NCI-H2227 (cell line): ENCODE measurements around the gene ARHGEF16.
A peak's percentile ranks its signal among the peaks of the same experiment; 100 is the strongest.

ENCODE experiments used
- DNase-seq: peaks from one replicate; lab custom pipeline; 2025; ENCODE audit not compliant: unreplicated experiment; lab: John Stamatoyannopoulos, UW

ARHGEF16 gene

GRCh38 chr1:3498986-3499385 is 44.5 kb downstream of the ARHGEF16 start:
- no peak for DNase-seq

DNA sequence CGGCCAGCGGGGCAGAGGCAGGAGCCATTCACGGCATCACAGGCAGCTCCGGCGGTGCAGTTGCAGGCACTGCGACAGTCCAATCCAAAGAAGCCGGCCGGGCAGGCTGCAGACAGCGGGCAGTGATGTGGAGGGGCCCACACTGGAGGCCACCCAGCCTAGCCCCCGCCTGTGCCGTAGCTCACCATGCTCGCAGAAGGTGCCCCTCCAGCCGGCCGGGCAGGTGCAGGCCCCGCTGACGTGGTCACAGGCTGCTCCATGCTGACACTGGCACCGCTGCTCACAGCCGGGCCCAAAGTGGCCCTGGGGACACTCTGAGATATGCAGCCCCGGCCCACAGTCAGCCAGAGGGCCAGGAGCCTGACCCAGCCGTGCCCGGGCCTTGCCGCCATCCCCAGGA is 45.1 kb downstream of the ARHGEF16 start:
- DNase-seq, result no peak

- DNase-seq, result no peak
Measured at GRCh38 chr1:3500265-3500835, 45.9 kb downstream of the ARHGEF16 start.

DNA sequence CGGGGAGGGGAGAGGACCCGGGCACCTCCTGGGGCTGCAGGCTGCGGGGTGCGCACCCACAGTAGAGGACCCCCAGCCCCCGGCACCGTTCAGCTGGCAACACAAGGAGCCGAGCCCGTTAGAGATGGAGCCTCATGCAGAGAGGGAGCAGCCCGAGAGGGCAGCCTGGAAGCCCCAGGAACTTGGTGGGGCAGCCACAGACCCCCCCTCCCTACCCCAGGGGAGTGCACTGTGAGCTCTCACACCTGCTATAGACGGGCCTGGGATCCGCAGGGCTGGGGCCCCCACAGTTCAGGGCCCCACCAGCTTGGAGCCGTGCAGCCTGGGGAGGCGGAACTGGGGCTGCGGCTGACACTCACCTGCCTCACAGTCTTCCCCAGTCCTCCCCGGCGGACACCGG is 47.0 kb downstream of the ARHGEF16 start:
- DNase-seq, result no peak

- peak; percentile 19 for DNase-seq
Measured at GRCh38 chr1:3501856-3502640, 47.6 kb downstream of the ARHGEF16 start.

DNA sequence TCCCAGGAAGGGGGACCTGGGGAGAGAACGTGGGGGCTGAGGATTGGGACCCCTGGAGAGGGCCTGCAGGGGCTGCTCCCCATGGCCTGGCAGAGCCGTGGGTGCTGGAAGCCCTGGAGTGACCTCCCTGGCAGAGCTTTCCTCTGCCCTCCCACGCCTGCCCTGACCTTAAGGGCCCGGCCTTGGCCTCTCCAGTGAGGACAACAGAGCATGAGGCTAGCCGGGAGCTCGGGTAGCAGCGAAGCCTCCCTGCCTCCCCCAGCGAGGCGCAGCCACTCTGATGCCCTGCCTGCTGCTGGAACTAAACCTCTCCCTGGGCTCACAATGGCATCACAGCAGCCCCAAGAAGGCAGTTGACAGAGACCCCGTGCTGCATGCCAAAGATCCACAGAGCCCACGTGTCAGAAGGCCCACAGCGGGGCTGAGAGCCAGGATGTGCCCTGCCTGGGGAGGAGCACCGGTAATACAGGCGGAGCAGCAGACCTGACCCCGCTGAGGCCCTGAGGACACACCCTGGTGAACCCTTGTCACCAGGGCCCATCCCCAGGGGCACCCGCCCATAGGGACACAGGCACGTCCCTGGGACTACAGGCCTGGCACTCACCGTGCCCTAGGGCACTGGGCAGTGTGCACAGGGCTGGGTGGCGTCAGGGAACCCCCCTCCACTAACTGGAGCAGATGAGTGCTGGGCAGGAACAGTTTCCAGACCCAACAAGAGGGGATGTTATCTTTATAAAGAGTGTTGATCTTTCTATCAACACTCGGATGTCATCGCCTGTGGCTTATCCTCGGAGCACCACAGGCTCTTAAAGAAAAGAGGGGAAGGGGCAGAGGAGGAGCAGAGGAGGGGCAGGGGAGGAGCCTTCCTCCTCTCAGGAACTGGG is 48.4 kb downstream of the ARHGEF16 start:
- no peak for DNase-seq

DNA sequence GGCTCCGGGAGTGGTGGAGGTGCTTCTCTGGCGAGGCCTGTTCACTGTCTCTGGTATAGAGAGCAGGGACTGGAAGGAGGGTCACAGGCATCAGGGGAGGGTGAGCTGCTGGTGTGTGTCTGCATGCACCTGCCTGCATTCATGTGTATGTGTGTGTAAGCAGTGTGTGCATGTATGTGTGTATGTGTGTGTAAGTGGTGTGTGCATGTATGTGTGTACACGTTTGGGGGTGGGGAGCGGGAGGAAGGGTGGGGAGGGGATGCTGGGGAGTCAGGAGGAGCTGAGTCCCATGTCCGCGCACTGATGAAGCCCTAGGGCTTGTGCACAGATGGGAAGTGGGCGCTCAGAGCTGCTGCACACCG is 49.0 kb downstream of the ARHGEF16 start:
- DNase-seq, result no peak

- no peak for DNase-seq
Measured at GRCh38 chr1:3504151-3504821, 49.8 kb downstream of the ARHGEF16 start.

GRCh38 chr1:3504822-3505153 is 50.3 kb downstream of the ARHGEF16 start:
- no peak for DNase-seq

GRCh38 chr1:3505161-3505560 is 50.7 kb downstream of the ARHGEF16 start:
- no peak for DNase-seq

- DNase-seq, result no peak
Measured at GRCh38 chr1:3506041-3506440, 51.6 kb downstream of the ARHGEF16 start.

DNA sequence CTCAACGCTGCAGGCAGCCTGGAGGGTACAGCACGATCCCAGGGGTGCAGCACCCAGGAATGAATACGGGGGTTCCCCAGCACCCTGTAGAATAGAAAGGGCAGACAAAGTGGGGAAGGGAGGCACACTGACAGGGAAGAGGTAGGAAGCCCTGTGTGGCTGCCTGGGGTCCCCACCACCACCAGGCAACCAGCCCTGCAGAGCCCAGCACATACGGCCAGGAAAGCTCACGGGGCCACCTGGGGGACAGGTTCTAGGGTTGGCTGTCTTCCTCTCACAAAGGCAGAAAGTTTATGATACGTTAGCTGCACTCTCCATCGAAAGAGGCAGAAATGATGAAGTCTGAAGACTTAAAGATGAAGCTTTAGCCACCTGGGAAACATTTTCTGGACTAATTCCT is 52.5 kb downstream of the ARHGEF16 start:
- no peak for DNase-seq

DNA sequence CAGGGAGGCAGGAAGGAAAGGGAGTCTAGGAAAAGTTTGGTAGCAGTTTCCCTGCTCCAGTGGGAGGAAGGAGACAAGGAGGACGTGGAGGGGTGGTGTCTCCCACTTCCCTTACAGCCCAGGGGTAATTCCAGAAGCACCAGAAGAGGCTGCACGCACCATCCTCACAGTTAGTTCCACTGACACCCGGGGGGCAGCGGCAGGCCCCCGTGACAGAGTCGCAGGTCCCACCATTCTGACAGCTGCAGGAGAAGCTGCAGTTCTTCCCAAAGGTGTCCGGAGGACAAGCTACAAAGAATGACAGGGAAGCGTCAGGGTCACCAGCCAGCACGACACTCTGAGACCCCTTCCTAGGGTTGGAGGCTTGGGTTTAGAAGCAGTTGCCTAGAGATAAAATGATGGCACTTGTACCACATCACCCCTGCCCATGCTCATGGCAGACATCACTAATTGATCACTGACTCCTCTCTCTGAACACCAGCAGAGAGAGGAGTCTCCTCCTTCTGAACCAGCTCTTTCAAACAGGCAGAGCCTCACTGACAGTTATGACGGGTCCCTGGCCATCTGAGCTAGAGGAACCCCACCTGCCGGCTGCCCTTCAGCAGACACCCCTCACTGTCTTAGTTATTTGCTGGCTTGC is 53.3 kb downstream of the ARHGEF16 start:
- DNase-seq, result no peak

- no peak for DNase-seq
Measured at GRCh38 chr1:3508757-3509415, 54.4 kb downstream of the ARHGEF16 start.

DNA sequence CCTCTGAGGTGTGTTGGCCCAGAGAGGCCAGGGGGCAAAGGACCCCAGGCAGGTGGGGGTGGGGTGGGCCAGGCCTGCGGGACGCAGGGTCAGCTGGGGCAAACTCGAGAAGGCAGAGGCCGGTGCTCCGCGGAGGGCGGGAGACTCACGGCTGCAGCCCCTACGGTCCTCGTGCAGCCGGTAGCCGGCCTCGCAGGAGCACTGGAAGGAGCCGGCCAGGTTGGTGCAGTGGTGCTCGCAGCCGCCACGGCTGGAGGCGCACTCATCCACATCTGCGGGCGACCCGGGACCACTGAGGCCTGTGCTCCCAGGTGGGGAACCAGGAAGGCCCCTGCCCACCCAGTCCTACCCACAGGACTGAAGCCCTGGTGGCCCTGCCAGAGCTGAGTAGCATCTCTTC is 55.3 kb downstream of the ARHGEF16 start:
- no peak for DNase-seq

GRCh38 chr1:3510136-3510955 is 55.9 kb downstream of the ARHGEF16 start:
- no peak for DNase-seq

DNA sequence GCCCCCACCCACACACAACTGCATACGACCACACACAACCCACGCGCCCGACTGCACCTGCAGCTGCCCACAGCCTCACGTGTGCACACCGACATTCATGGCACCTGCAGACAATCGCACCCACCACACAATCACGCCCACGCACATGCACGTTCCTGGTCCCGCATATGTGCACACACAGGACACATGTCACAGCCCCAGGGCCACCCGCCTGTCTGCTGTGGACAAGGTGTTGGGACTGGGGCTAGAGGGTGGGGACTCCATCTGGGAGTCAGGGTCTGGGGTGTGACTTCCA is 56.4 kb downstream of the ARHGEF16 start:
- DNase-seq, result no peak

DNA sequence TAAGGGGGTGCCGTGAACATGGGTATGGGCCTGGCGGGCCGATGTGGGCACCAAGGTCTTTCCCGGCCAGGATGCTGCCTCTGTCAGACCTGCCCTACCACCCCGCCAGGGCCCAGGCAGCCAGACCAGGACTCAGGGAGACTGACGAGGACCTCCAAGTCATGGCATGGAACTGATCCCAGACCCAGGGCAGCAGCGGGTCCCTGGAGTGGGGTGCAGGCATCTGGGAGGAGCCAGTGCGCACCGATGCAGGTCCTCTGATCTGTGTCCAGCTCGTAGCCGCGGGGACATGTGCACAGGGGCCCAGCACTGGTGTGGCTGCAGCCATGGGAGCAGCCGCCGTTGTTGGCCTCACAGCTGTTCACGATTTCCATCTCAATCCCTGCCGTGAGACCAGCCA is 56.8 kb downstream of the ARHGEF16 start:
- DNase-seq, result no peak

GRCh38 chr1:3511856-3512255 is 57.4 kb downstream of the ARHGEF16 start:
- DNase-seq, result no peak

- no peak for DNase-seq
Measured at GRCh38 chr1:3514404-3514803, 59.9 kb downstream of the ARHGEF16 start.
